PC-3 (cell line): ENCODE measurements around the gene CNRIP1. TPM values are rescaled to one million over a fixed set of nuclear protein-coding genes. Genes with fewer than 3 reads are reported as not detected.

Experiments used
- ATAC-seq: fragments of 200-7000 bp; cut with Tn5 transposase; 2 replicates; pipeline ENCODE4 v1.9.1; 2020; ENCODE audit warnings: mild to moderate bottlenecking, moderate library complexity
- BruUV-seq: library from RNA; stranded (reverse); fragments of 400-500 nt; replicated peaks from 2 replicates; lab custom pipeline; 2021; lab: Mats Ljungman, UMichigan
- CTCF ChIA-PET: fragments of 300-600 bp; sonication (Branson Sonifier 250); formaldehyde crosslinking; loops from one replicate; lab custom pipeline; 2022; ENCODE audit warnings: antibody characterized with exemption; lab: Charles Lee
- POLR2A ChIA-PET: fragments of 300-600 bp; sonication (Branson Sonifier 250); formaldehyde crosslinking; loops from one replicate; lab custom pipeline; 2022; ENCODE audit warnings: antibody characterized with exemption; ENCODE audit not compliant: unreplicated experiment; lab: Charles Lee
- DNase-seq: peaks from one replicate; pipeline ENCODE4 v3.0.0-alpha.2; 2015
- H2AFZ ChIP-seq: fragments of 300-600 bp; sonication (generic); 2 replicates; pipeline ENCODE4 v1.6.0; 2016; ENCODE audit warnings: antibody characterized with exemption, low read length
- H3F3A ChIP-seq: fragments of 300-600 bp; sonication (generic); one replicate; pipeline ENCODE4 v1.6.0; 2017; ENCODE audit warnings: antibody characterized with exemption, low read length, control low read depth, mild to moderate bottlenecking; ENCODE audit not compliant: unreplicated experiment
- H3K27ac ChIP-seq: fragments of 300-600 bp; sonication (generic); 2 replicates; pipeline ENCODE4 v1.5.1; 2016; ENCODE audit warnings: mild to moderate bottlenecking, low read length
- H3K27me3 ChIP-seq: fragments of 300-600 bp; sonication (generic); 2 replicates; pipeline ENCODE4 v1.6.1; 2016; ENCODE audit warnings: low read length, mixed read lengths
- H3K36me3 ChIP-seq: fragments of 300-600 bp; sonication (generic); 2 replicates; pipeline ENCODE4 v1.6.1; 2016; ENCODE audit warnings: low read depth, mixed run types, low read length, mixed read lengths
- H3K4me1 ChIP-seq: fragments of 300-600 bp; sonication (generic); 2 replicates; pipeline ENCODE4 v1.5.1; 2016; ENCODE audit warnings: low read length; ENCODE audit not compliant: insufficient read depth
- H3K4me2 ChIP-seq: fragments of 300-600 bp; sonication (generic); 2 replicates; pipeline ENCODE4 v1.6.0; 2016; ENCODE audit warnings: low read length
- H3K4me3 ChIP-seq: fragments of 300-600 bp; sonication (generic); 2 replicates; pipeline ENCODE4 v1.5.1; 2016; ENCODE audit warnings: mild to moderate bottlenecking, low read length, mixed read lengths
- H3K79me2 ChIP-seq: fragments of 300-600 bp; sonication (generic); 2 replicates; pipeline ENCODE4 v1.6.1; 2017; ENCODE audit warnings: low read length, mixed read lengths
- H3K9ac ChIP-seq: fragments of 300-600 bp; sonication (generic); 2 replicates; pipeline ENCODE4 v1.6.0; 2016; ENCODE audit warnings: mild to moderate bottlenecking, low read length
- H3K9me2 ChIP-seq: fragments of 300-600 bp; sonication (generic); replicated peaks from 2 replicates; pipeline ENCODE4 v1.6.1; 2016; ENCODE audit warnings: mixed run types, low read length, mixed read lengths
- H3K9me3 ChIP-seq: fragments of 300-600 bp; sonication (generic); 2 replicates; pipeline ENCODE4 v1.6.1; 2016; ENCODE audit warnings: low read length, mixed read lengths
- H4K20me1 ChIP-seq: fragments of 300-600 bp; sonication (generic); 2 replicates; pipeline ENCODE4 v1.6.1; 2016; ENCODE audit warnings: low read length, mixed read lengths
- CTCF ChIP-seq: fragments of 300-600 bp; sonication (generic); conservative IDR thresholded peaks from 2 replicates; pipeline ENCODE4 v1.5.1; 2017; ENCODE audit warnings: antibody characterized with exemption, low read depth, mild to moderate bottlenecking, low read length
- EZH2 ChIP-seq: fragments of 300-600 bp; sonication (generic); IDR thresholded peaks from one replicate; pipeline ENCODE4 v1.6.1; 2017; ENCODE audit warnings: antibody characterized with exemption, mild to moderate bottlenecking, low read length; ENCODE audit not compliant: unreplicated experiment
- EZH2phosphoT487 ChIP-seq: fragments of 300-600 bp; sonication (generic); IDR thresholded peaks from 2 replicates; pipeline ENCODE4 v1.6.1; 2018; ENCODE audit warnings: mild to moderate bottlenecking, antibody characterized with exemption, low read length, borderline replicate concordance
- intact Hi-C: fragments of 100-400 bp; cut with micrococcal nuclease; formaldehyde crosslinking; loops from 2 replicates; pipeline ENCODE4 v1.9.0; 2023
- total RNA-seq: library from RNA; depleted of rRNA; stranded (reverse); fragments of >200 nt; gene quantifications from 2 replicates; pipeline ENCODE4 v1.2.3, GENCODE V29; 2014

CNRIP1 gene
- total RNA-seq, 1 experiment from 2014 or later = 11.7 TPM

- BruUV-seq = no TSS peak
- DNase-seq = no peak
- no peaks in the 10 kb centered on the region for H3K4me1 ChIP-seq
- no peak within 1 kb of the TSS for H3K9ac ChIP-seq
- no peaks in the 10 kb centered on the region for H3F3A ChIP-seq
- ChIA-PET CTCF (no interaction called here), POLR2A (interaction anchor here (0.6 kb wide), 1 partner anchor 738 kb away, joined by 6 read pairs; no protein-coding TSS in a partner anchor)
- TF ChIP-seq EZH2phosphoT487 (no peak), CTCF (no peak), EZH2 (no peak)
- no peaks in the 10 kb centered on the region for H3K27me3 ChIP-seq
- H3K36me3 ChIP-seq = no peaks in the 10 kb centered on the region
- H3K27ac ChIP-seq = no peak within 1 kb of the TSS
- H3K4me2 ChIP-seq = no peak within 1 kb of the TSS
- no peak within 1 kb of the TSS for H3K4me3 ChIP-seq
- H4K20me1 ChIP-seq = no peaks in the 10 kb centered on the region
- ATAC-seq = no peak
- H3K9me3 ChIP-seq = no peaks in the 10 kb centered on the region
- intact Hi-C loops = no loop called here
- no peaks in the 10 kb centered on the region for H3K79me2 ChIP-seq
- H3K9me2 ChIP-seq = no peaks in the 10 kb centered on the region
- no peak within 1 kb of the TSS; the same call in 1 of the 2 replicates for H2AFZ ChIP-seq
Measured at GRCh38 chr2:68365087-68365486, 45.3 kb upstream of the CNRIP1 start, which contains the start of gene PLEK. Gene PLEK (plus strand): TSS chr2:68365282. CDS start chr2:68365352, 70 bp downstream.

- no peak overlapping the region for H3K27ac ChIP-seq
- no peak overlapping the region for H2AFZ ChIP-seq
- H3K4me1 ChIP-seq = no peaks in the 10 kb centered on the region
- intact Hi-C loops = no loop called here
- H3K36me3 ChIP-seq = no peaks in the 10 kb centered on the region
- H4K20me1 ChIP-seq = no peaks in the 10 kb centered on the region
- BruUV-seq = no TSS peak
- POLR2A ChIA-PET = no interaction called here
- no peak for DNase-seq
- no peak for ATAC-seq
- no peaks in the 10 kb centered on the region for H3K27me3 ChIP-seq
- CTCF ChIA-PET = no interaction called here
- no peaks in the 10 kb centered on the region for H3F3A ChIP-seq
- H3K9me3 ChIP-seq = no peaks in the 10 kb centered on the region
- H3K9me2 ChIP-seq = no peaks in the 10 kb centered on the region
- TF ChIP-seq EZH2phosphoT487 (no peak), CTCF (no peak), EZH2 (no peak)
- no peak overlapping the region for H3K4me2 ChIP-seq
- no peaks in the 10 kb centered on the region for H3K79me2 ChIP-seq
- no peak overlapping the region for H3K9ac ChIP-seq
- H3K4me3 ChIP-seq = no peak overlapping the region
Measured at GRCh38 chr2:68363721-68364120, 44.0 kb upstream of the CNRIP1 start.

GRCh38 chr2:68362749-68363148, 43.0 kb upstream of the CNRIP1 start:
- TF ChIP-seq CTCF (no peak), EZH2 (no peak), EZH2phosphoT487 (no peak)
- DNase-seq (no peak), ATAC-seq (no peak)
- Histone ChIP-seq H3K9me3 (no peaks in the 10 kb centered on the region), H3K79me2 (no peaks in the 10 kb centered on the region), H3K27me3 (no peaks in the 10 kb centered on the region), H3K9me2 (no peaks in the 10 kb centered on the region), H3F3A (no peaks in the 10 kb centered on the region), H3K9ac (no peak overlapping the region), H2AFZ (peak overlapping the region; percentile 95), H3K4me3 (no peak overlapping the region), H4K20me1 (no peaks in the 10 kb centered on the region), H3K36me3 (no peaks in the 10 kb centered on the region), H3K4me1 (peaks cover 4% of the 10 kb centered on the region; the same call in 1 of the 2 replicates), H3K4me2 (no peak overlapping the region), H3K27ac (no peak overlapping the region)
- CTCF ChIA-PET = no interaction called here
- intact Hi-C loops = loop anchor here (1.0 kb wide), 1 partner anchor 79 kb away; no protein-coding TSS in a partner anchor
- POLR2A ChIA-PET = no interaction called here
- no TSS peak for BruUV-seq
